Endothelial cell (in vitro differentiated cells): Measurements from ENCODE around the gene SEC22B. TPM values are rescaled to one million over a fixed set of nuclear protein-coding genes. Genes with fewer than 3 reads are reported as not detected.
"Not testable (repeated sequence)": the region's sequence is repeated elsewhere in the genome, so short reads cannot be mapped to it uniquely, and the experiment has no call there.

Source experiments
- DNase-seq: peaks from one replicate; pipeline ENCODE4 v3.0.0; 2021; ENCODE audit warnings: low spot score
- H3K27ac Mint-ChIP-seq: one replicate; pipeline ENCODE4 v1.8.0; 2021; ENCODE audit warnings: mixed read lengths, inconsistent platforms; ENCODE audit not compliant: unreplicated experiment
- H3K27me3 Mint-ChIP-seq: one replicate; pipeline ENCODE4 v1.8.0; 2021; ENCODE audit warnings: mild to moderate bottlenecking, moderate library complexity, mixed read lengths, inconsistent platforms; ENCODE audit not compliant: unreplicated experiment
- H3K36me3 Mint-ChIP-seq: one replicate; pipeline ENCODE4 v1.8.0; 2021; ENCODE audit warnings: mild to moderate bottlenecking, low read depth, mixed read lengths, inconsistent platforms; ENCODE audit not compliant: unreplicated experiment
- H3K4me1 Mint-ChIP-seq: one replicate; pipeline ENCODE4 v1.8.0; 2021; ENCODE audit warnings: mild to moderate bottlenecking, mixed read lengths, inconsistent platforms; ENCODE audit not compliant: unreplicated experiment
- H3K4me3 Mint-ChIP-seq: one replicate; pipeline ENCODE4 v1.8.0; 2021; ENCODE audit warnings: mild to moderate bottlenecking, mixed read lengths, inconsistent platforms; ENCODE audit not compliant: unreplicated experiment
- H3K9me3 Mint-ChIP-seq: one replicate; pipeline ENCODE4 v1.8.0; 2021; ENCODE audit warnings: mixed read lengths, inconsistent platforms; ENCODE audit not compliant: unreplicated experiment
- long read RNA-seq: library from polyadenylated mRNA; unstranded; transcript quantifications from one replicate; pipeline ENCODE4 v2.0.0, GENCODE V29; 2020; ENCODE audit not compliant: unreplicated experiment
- total RNA-seq: library from RNA; stranded (reverse); fragmentation: NEBNext Ultra II Directional; extraction: Animal tissue kit (Norgen Biotek cat#: 25700); gene quantifications from one replicate; pipeline ENCODE4 v1.2.1, GENCODE V29; 2021; ENCODE audit not compliant: unreplicated experiment
- TF ChIP-seq, protein P1 (sequence below): fragments of 200-600 bp; sonication (generic); IDR thresholded peaks from one replicate; pipeline ENCODE4 v1.5.0; 2021; ENCODE audit warnings: antibody characterized with exemption; ENCODE audit not compliant: unreplicated experiment

The SEC22B gene
- 14.0 TPM for total RNA-seq
- long read RNA-seq, full-length matches to known transcripts, result 21 of 29 reads
- long read RNA-seq, partial matches to known transcripts, result 0 of 29 reads
- long read RNA-seq, other reads (novel, unspliced or antisense), result 8 of 29 reads

GRCh38 chr1:120176092-120176855, at the start of gene SEC22B:
Gene SEC22B (minus strand): TSS chr1:120176520. CDS start chr1:120176381, 139 bp downstream.
- DNase-seq, result peak; percentile 82
- H3K27me3 Mint-ChIP-seq, result no peaks in the 10 kb centered on the region
- TF ChIP-seq, protein P1, sequence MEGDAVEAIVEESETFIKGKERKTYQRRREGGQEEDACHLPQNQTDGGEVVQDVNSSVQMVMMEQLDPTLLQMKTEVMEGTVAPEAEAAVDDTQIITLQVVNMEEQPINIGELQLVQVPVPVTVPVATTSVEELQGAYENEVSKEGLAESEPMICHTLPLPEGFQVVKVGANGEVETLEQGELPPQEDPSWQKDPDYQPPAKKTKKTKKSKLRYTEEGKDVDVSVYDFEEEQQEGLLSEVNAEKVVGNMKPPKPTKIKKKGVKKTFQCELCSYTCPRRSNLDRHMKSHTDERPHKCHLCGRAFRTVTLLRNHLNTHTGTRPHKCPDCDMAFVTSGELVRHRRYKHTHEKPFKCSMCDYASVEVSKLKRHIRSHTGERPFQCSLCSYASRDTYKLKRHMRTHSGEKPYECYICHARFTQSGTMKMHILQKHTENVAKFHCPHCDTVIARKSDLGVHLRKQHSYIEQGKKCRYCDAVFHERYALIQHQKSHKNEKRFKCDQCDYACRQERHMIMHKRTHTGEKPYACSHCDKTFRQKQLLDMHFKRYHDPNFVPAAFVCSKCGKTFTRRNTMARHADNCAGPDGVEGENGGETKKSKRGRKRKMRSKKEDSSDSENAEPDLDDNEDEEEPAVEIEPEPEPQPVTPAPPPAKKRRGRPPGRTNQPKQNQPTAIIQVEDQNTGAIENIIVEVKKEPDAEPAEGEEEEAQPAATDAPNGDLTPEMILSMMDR, result no peak

DNA sequence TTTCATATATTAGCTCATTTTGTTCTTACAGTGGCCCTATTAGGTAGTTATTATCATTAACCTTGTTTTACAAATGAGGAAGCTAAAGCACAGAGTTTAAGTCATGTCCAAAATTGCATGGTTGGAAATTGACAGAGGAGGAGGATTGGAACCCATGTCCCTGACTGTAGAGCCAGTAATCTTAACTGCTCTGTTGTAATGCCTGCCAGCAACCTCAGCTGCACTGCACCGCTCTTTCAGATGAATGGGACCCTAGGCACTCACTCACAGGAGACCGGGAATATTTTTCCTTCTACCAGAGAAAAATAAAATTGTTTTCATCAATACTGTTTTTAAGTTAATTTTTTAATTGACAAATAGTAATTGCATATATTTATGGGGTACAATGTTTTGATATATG, 41.6 kb upstream of the SEC22B start:
- not testable (repeated sequence) for H3K36me3 Mint-ChIP-seq, H3K27me3 Mint-ChIP-seq, DNase-seq, H3K27ac Mint-ChIP-seq, H3K9me3 Mint-ChIP-seq, H3K4me1 Mint-ChIP-seq, H3K4me3 Mint-ChIP-seq

More at GRCh38 chr1:120176092-120176855, at the start of gene SEC22B:
- Mint-ChIP-seq H3K4me3 (peak within 1 kb of the TSS; percentile 100), H3K27ac (peak within 1 kb of the TSS; percentile 100), H3K36me3 (no peaks in the 10 kb centered on the region), H3K9me3 (no peaks in the 10 kb centered on the region), H3K4me1 (peaks cover 12% of the 10 kb centered on the region)

GRCh38 chr1:120217175-120217929, 41.0 kb upstream of the SEC22B start:
- H3K27me3 Mint-ChIP-seq, DNase-seq, H3K36me3 Mint-ChIP-seq, H3K27ac Mint-ChIP-seq, H3K4me3 Mint-ChIP-seq, H3K9me3 Mint-ChIP-seq, H3K4me1 Mint-ChIP-seq: not testable (repeated sequence)

GRCh38 chr1:120213606-120214005, 37.3 kb upstream of the SEC22B start:
- H3K4me1 Mint-ChIP-seq, DNase-seq, H3K36me3 Mint-ChIP-seq, H3K9me3 Mint-ChIP-seq, H3K27me3 Mint-ChIP-seq, H3K27ac Mint-ChIP-seq, H3K4me3 Mint-ChIP-seq: not testable (repeated sequence)

DNA sequence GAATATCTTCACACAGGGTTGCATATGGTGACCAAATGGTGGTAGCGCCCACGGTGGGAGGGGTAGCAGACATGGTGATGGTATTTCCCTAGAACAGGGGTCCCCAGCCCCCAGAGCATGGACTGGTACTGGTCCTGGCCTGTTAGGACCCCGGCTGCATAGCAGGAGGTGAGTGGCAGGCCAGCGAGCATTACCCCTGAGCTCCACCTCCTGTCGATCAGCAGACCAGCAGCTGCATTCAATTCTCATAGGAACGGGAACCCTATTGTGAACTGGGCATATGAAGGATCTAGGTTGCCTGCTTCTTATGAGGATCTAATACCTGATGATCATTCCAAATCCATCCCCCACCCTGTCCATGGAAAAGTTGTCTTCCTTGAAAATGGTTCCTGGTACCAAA, 34.4 kb upstream of the SEC22B start:
- DNase-seq, H3K4me1 Mint-ChIP-seq, H3K36me3 Mint-ChIP-seq, H3K27me3 Mint-ChIP-seq, H3K9me3 Mint-ChIP-seq, H3K4me3 Mint-ChIP-seq, H3K27ac Mint-ChIP-seq: not testable (repeated sequence)

DNA sequence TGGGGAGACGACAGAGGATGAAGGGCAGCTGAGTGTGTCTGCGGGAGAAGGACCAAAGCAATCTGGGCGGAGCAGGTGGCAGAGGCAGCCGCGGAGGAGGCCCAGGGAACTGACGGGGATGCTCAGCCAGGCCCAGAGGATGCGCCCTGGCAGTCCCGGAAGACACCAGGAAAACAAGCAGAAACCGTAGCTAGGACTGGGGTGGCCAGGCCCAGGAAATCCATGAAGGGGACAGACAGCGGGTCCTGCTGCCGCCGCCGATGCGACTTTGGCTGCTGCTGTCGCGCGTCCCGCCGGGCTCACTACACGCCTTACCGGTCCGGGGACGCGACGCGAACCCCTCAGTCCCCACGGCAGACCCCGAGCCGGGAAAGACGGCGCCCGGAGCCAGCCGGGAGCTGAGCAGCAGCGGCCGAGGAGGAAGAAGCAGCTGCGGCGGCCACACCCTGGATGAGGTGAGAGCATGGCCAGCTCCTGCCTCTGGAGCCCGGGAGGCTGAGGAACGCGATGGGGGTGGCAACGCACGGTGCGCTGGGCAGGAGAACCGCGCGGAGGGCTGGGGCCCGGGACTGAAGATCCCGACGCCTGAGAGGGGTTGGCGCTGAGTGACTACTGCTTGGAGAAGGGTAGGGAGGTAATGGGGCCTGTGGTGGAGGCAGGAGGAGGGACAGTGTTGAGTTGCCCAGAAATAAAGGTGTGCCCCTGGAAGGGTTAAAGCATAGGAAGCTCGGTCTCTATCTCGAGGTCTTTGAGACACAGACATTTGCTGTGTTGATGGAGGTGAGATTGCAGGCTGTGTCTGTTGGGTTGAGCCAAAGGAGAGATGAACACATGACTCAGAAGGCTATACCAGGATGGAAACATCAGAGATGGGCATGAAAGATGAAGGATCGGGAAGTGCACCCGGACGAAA, 20.8 kb upstream of the SEC22B start:
- H3K27ac Mint-ChIP-seq, DNase-seq, H3K4me3 Mint-ChIP-seq: not testable (repeated sequence)

DNA sequence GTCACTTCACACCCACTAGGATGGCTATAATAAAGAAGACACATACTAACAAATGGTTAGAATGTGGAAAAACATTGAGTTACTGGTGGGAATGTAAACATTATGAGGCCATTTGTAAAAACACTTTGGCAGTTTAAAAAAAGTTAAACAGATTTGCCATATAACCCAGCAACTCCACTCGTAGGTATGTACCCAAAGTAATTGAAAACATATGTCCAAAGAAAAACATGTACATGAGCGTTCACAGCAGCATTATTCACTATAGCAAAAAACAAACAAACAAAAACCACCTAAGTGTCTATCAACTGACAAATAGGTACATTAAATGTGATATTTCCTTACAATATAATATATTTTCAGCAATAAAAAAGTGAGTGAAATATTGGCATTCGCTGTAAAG, 12.3 kb upstream of the SEC22B start:
- DNase-seq, H3K4me1 Mint-ChIP-seq, H3K9me3 Mint-ChIP-seq, H3K4me3 Mint-ChIP-seq, H3K27me3 Mint-ChIP-seq, H3K36me3 Mint-ChIP-seq, H3K27ac Mint-ChIP-seq: not testable (repeated sequence)

More for the DNA sequence above, 20.8 kb upstream of the SEC22B start:
- not testable (repeated sequence) for H3K27me3 Mint-ChIP-seq, H3K36me3 Mint-ChIP-seq, H3K9me3 Mint-ChIP-seq, H3K4me1 Mint-ChIP-seq

DNA sequence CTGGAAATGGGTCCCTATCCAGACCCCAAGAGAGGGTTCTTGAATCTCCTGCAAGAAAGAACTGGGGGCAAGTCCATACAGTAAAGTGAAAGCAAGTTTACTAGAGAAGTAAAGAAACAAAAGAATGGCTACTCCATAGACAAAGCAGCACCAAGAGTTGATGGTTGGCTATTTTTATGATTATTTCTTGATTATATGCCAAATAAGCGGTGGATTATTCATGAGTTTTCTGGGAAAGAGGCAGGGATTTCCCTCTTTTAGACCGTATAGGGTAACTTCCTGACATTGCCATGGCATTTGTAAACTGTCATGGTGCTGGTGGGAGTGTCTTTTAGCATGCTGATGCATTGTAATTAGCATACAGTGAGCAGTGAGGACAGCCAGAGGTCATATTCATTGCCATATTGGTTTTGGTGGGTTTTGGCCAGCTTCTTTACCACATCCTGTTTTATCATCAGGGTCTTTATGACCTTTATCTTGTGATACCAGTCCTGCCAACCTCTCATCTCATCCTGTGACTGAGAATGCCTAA, 5.9 kb upstream of the SEC22B start:
- H3K4me3 Mint-ChIP-seq, H3K27ac Mint-ChIP-seq, H3K27me3 Mint-ChIP-seq, H3K36me3 Mint-ChIP-seq, H3K9me3 Mint-ChIP-seq, DNase-seq, H3K4me1 Mint-ChIP-seq: not testable (repeated sequence)

DNA sequence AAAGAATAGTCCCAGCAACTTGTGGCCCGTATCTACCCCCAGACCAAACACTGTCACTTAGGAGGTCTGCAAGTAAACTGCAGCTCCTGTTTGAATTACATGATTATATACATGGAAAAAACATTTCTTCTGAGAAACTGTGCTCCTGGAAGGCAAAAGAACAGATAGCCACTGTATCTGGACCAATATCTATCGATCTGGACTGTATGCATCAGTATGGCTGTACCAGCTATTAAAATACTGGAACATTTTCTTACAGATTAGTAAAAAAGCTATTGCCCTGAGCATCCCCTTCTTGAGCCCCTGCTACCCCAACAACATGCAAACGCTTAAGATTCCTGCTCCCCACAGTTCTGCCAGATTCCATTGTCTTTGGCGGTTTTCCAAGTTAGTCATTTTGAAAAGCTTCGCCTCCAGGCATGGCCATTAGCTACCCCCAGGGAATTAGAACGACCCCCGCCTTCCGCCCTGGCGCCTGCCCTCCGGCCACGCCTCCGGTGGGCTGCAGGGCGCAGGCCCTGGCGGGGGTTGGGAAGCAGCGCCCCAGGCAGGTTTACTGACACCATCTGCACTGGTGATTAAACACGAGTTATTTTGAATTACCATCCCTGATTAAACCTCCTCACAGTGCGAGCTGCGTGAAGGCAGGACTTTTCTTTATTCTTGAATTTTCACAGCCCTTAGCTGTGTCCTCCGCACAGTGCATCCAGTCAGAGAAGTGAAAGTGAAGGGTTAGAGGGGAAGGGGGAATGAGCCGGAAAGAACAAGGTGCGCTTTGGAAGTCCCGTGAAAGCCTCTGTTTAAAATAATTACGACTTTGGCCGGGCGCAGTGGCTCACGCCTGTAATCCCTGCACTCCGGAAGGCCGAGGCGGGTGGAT, 3.7 kb upstream of the SEC22B start:
- DNase-seq, H3K36me3 Mint-ChIP-seq, H3K27ac Mint-ChIP-seq, H3K4me3 Mint-ChIP-seq, H3K9me3 Mint-ChIP-seq, H3K27me3 Mint-ChIP-seq: not testable (repeated sequence)
- peaks cover 12% of the 10 kb centered on the region for H3K4me1 Mint-ChIP-seq
